GM10248 (cell line): ENCODE data around the gene NPIPB2.
"Not testable (repeated sequence)": the region's sequence is repeated elsewhere in the genome, so short reads cannot be mapped to it uniquely, and the experiment has no call there.

ENCODE experiments used
- CTCF ChIA-PET: fragments of 300-600 bp; sonication (Branson Sonifier 250); formaldehyde crosslinking; extraction: SDS; loops from one replicate; lab custom pipeline; 2021; ENCODE audit warnings: antibody characterized with exemption; lab: Yijun Ruan, JAX
- POLR2A ChIA-PET: fragments of 350-650 bp; sonication (Branson Sonifier 250); formaldehyde crosslinking; extraction: SDS; loops from one replicate; lab custom pipeline; 2020; ENCODE audit warnings: antibody characterized with exemption; lab: Yijun Ruan, JAX
- DNase-seq: peaks from one replicate; pipeline ENCODE4 v3.0.0; 2012; ENCODE audit errors: extremely low spot score
- CTCF ChIP-seq: IDR thresholded peaks from 2 replicates; pipeline ENCODE4 v1.5.1; 2012; ENCODE audit warnings: mild to moderate bottlenecking, low read depth; ENCODE audit errors: extremely low read depth, missing control alignments, control extremely low read depth

The NPIPB2 gene

GRCh38 chr16:11941945-11942344 lies at the start of gene NPIPB2:
NPIPB2 (minus strand) TSS chr16:11942045; CDS start chr16:11942045, 0 bp downstream.
- POLR2A ChIA-PET, CTCF ChIA-PET: not testable (repeated sequence)

GRCh38 chr16:11990702-11991390 lies 49.0 kb upstream of the NPIPB2 start:
- TF ChIP-seq CTCF: no peak
- POLR2A ChIA-PET: no interaction called here
- CTCF ChIA-PET: interaction anchor here (1.3 to 2.8 kb wide), 2 partner anchors 10 to 13 kb away, joined by 4 to 8 read pairs; partner anchors contain the start of gene SNX29

More at GRCh38 chr16:11941945-11942344, at the start of gene NPIPB2:
- DNase-seq: not testable (repeated sequence)

GRCh38 chr16:11988258-11988978 lies 46.6 kb upstream of the NPIPB2 start:
- ChIA-PET POLR2A (interaction anchor here (1.2 kb wide), 1 partner anchor 12 kb away, joined by 5 read pairs; the partner anchor contains the start of gene SNX29), CTCF (interaction anchor here (1.0 to 2.8 kb wide), 4 partner anchors 10 to 39 kb away, joined by 3 to 8 read pairs (median 6); partner anchors contain the start of gene SNX29)
- no peak for TF ChIP-seq CTCF
- no peak for DNase-seq

More at GRCh38 chr16:11990702-11991390, 49.0 kb upstream of the NPIPB2 start:
- no peak for DNase-seq

GRCh38 chr16:11986521-11987057 lies 44.7 kb upstream of the NPIPB2 start:
- no peak for DNase-seq
- ChIA-PET POLR2A (interaction anchor here (0.6 kb wide), 1 partner anchor 474 kb away, joined by 4 read pairs; no protein-coding TSS in a partner anchor), CTCF (interaction anchor here (0.8 to 2.0 kb wide), 5 partner anchors 8 to 38 kb away, joined by 3 to 6 read pairs (median 4); no protein-coding TSS in a partner anchor)
- no peak for TF ChIP-seq CTCF

- ChIA-PET POLR2A (no interaction called here), CTCF (interaction anchor here (1.3 kb wide), 1 partner anchor 9 kb away, joined by 4 read pairs; no protein-coding TSS in a partner anchor)
- no peak for DNase-seq
- no peak for TF ChIP-seq CTCF
Measured at GRCh38 chr16:11985250-11985649, 43.4 kb upstream of the NPIPB2 start.

GRCh38 chr16:11980136-11980844 lies 38.4 kb upstream of the NPIPB2 start:
- peak; percentile 45 for DNase-seq
- POLR2A ChIA-PET: no interaction called here
- TF ChIP-seq CTCF: no peak
- CTCF ChIA-PET: interaction anchor here (1.0 to 1.3 kb wide), 3 partner anchors 12 to 88 kb away, joined by 3 read pairs; no protein-coding TSS in a partner anchor
